ENCODE results near the gene ZDHHC5.

DNA sequence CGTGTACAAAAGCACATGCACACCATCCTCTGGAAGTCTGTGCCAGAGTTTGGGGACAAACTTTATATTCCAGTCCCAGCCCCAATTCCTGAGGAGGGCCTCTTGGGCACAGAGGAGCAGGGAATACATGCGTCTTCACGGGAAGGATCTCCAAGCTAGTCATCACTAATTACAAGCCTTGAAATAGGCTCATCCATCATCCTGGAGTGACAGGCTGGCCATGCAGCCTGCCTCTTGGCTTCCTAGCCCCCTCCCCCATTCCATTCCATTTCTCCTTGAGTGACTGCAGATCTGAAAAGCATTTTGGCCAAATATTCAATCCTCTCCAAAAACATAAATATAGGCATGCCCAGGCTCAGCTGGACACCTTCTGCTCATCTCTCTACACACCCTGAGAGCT is 45.7 kb upstream of the ZDHHC5 start:
- TF ChIP-seq POLR2A (IDR thresholded peaks at IDR 0.05): no peak
- TF ChIP-seq, protein P1, sequence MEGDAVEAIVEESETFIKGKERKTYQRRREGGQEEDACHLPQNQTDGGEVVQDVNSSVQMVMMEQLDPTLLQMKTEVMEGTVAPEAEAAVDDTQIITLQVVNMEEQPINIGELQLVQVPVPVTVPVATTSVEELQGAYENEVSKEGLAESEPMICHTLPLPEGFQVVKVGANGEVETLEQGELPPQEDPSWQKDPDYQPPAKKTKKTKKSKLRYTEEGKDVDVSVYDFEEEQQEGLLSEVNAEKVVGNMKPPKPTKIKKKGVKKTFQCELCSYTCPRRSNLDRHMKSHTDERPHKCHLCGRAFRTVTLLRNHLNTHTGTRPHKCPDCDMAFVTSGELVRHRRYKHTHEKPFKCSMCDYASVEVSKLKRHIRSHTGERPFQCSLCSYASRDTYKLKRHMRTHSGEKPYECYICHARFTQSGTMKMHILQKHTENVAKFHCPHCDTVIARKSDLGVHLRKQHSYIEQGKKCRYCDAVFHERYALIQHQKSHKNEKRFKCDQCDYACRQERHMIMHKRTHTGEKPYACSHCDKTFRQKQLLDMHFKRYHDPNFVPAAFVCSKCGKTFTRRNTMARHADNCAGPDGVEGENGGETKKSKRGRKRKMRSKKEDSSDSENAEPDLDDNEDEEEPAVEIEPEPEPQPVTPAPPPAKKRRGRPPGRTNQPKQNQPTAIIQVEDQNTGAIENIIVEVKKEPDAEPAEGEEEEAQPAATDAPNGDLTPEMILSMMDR (IDR thresholded peaks at IDR 0.05): no peak

Data from esophagus squamous epithelium (tissue), 4 donors.